Inflammatory macrophage treated with lipopolysaccharide for 1 hour (primary cell): ENCODE data around the gene EXO1.
"Not testable (repeated sequence)": the region's sequence is repeated elsewhere in the genome, so short reads cannot be mapped to it uniquely, and the experiment has no call there.

Source experiments
- DNase-seq, 2 donors: peaks; one replicate each; pipeline ENCODE4 v3.0.0-alpha.2; 2020 to 2022

EXO1 gene

GRCh38 chr1:241837416-241837815 is 10.6 kb upstream of the EXO1 start:
- no peak for DNase-seq

GRCh38 chr1:241837901-241838300 is 10.1 kb upstream of the EXO1 start:
- no peak for DNase-seq

GRCh38 chr1:241838897-241839296 is 9.1 kb upstream of the EXO1 start:
- peak; percentile 35 to 36 for DNase-seq

- DNase-seq, result no peak
These were observed 8.5 kb upstream of the EXO1 start for GRCh38 chr1:241839369-241839979.

- no peak for DNase-seq
These were observed 7.8 kb upstream of the EXO1 start for GRCh38 chr1:241840164-241840563.

GRCh38 chr1:241841691-241842090 is 6.3 kb upstream of the EXO1 start:
- no peak for DNase-seq

GRCh38 chr1:241842565-241842964 is 5.4 kb upstream of the EXO1 start:
- DNase-seq, result no peak

GRCh38 chr1:241844593-241844992 is 3.4 kb upstream of the EXO1 start:
- no peak for DNase-seq

GRCh38 chr1:241846375-241846774 is 1.6 kb upstream of the EXO1 start:
- DNase-seq, result no peak

- DNase-seq, result no peak
These were observed 1.0 kb upstream of the EXO1 start for GRCh38 chr1:241846862-241847539.

GRCh38 chr1:241847540-241847795 is 536 bp upstream of the EXO1 start:
- no peak for DNase-seq

- no peak for DNase-seq
These were observed 811 bp downstream of the EXO1 start for GRCh38 chr1:241848686-241849344.

- DNase-seq, result no peak
These were observed 1.3 kb downstream of the EXO1 start for GRCh38 chr1:241849345-241849695.

GRCh38 chr1:241855545-241856140 is 7.6 kb downstream of the EXO1 start:
- not testable (repeated sequence) for DNase-seq

- DNase-seq, result peak in 1 of 2 donors; percentile 10
These were observed 9.1 kb downstream of the EXO1 start for GRCh38 chr1:241857131-241857530.

GRCh38 chr1:241860922-241861321 is 12.9 kb downstream of the EXO1 start:
- DNase-seq, result no peak

- no peak for DNase-seq
These were observed 21.0 kb downstream of the EXO1 start for GRCh38 chr1:241869022-241869421.

- DNase-seq, result no peak
These were observed 22.3 kb downstream of the EXO1 start for GRCh38 chr1:241870336-241870735.

- DNase-seq, result no peak
These were observed 22.9 kb downstream of the EXO1 start for GRCh38 chr1:241870746-241871430.

- DNase-seq, result no peak
These were observed 33.4 kb downstream of the EXO1 start for GRCh38 chr1:241881440-241881839.

GRCh38 chr1:241883159-241883558 is 35.2 kb downstream of the EXO1 start:
- DNase-seq, result no peak

- peak in 1 of 2 donors; percentile 15 for DNase-seq
These were observed 40.2 kb downstream of the EXO1 start for GRCh38 chr1:241888232-241888631.

- DNase-seq, result peak; percentile 52 to 58
These were observed 43.3 kb downstream of the EXO1 start for GRCh38 chr1:241891296-241891695.

- DNase-seq, result no peak
These were observed 46.0 kb downstream of the EXO1 start for GRCh38 chr1:241894016-241894415.
